ENCODE measurements around the gene CTU2.
"Not testable (repeated sequence)": the region's sequence is repeated elsewhere in the genome, so short reads cannot be mapped to it uniquely, and the experiment has no call there.

Gene CTU2

DNA sequence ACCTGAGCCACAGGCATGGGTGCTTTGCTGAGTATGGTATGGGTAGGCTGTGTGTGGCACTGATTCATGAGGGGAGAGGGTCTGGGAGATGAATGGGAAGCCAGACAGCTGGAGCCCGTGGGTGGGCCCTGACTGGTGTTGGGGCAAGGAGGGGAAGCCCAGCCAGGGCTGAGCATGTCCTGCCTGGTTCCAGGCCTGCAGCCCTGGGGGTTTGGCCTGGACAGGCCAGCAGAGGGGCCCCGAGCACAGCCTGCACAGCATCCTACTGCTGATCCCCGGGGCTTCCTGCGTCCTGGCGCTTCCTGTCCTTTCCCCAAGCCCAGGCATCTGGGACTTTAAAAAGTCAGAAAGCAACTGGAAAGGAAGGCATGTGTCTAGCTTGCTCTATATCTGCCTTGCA is 38.8 kb upstream of the CTU2 start:
- Histone ChIP-seq H3K36me3 (ENCODE audit: control insufficient read depth, insufficient read depth, low read length) (no peaks in the 10 kb centered on the region), H3K27ac (ENCODE audit: insufficient read depth, low read length, poor library complexity, severe bottlenecking) (no peak overlapping the region), H3K4me1 (ENCODE audit: control insufficient read depth, insufficient read depth, low read length, poor library complexity, severe bottlenecking) (peaks cover 6% of the 10 kb centered on the region), H3K27me3 (replicated peaks; ENCODE audit: control insufficient read depth, insufficient read depth, low read length, poor library complexity, severe bottlenecking) (no peaks in the 10 kb centered on the region), H3K9me3 (ENCODE audit: control insufficient read depth, low read length) (no peaks in the 10 kb centered on the region), H3K4me3 (ENCODE audit: insufficient read depth, low read depth, low read length, poor library complexity, severe bottlenecking) (no peak overlapping the region)
- DNase-seq: no peak

DNA sequence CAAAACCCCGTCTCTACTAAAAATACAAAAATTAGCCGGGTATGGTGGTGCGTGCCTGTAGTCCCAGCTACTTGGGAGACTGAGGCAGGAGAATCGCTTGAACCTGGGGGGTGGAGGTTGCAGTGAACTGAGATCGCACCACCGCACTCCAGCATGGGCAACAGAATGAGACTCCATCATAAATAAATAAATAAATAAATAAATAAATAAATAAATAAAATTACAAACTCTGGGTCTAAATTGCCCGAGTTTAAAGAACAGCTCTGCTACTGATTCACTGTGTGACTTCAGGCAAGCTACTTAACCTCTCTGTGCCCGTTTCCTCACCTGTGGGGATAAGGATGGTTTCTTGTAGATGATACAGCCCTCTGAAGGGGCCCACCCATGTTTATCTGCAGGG is 36.8 kb upstream of the CTU2 start:
- not testable (repeated sequence) for H3K9me3 ChIP-seq (ENCODE audit: control insufficient read depth, low read length); H3K4me3 ChIP-seq (ENCODE audit: insufficient read depth, low read depth, low read length, poor library complexity, severe bottlenecking); H3K27me3 ChIP-seq (replicated peaks; ENCODE audit: control insufficient read depth, insufficient read depth, low read length, poor library complexity, severe bottlenecking); H3K27ac ChIP-seq (ENCODE audit: insufficient read depth, low read length, poor library complexity, severe bottlenecking); H3K36me3 ChIP-seq (ENCODE audit: control insufficient read depth, insufficient read depth, low read length); DNase-seq; H3K4me1 ChIP-seq (ENCODE audit: control insufficient read depth, insufficient read depth, low read length, poor library complexity, severe bottlenecking)

DNA sequence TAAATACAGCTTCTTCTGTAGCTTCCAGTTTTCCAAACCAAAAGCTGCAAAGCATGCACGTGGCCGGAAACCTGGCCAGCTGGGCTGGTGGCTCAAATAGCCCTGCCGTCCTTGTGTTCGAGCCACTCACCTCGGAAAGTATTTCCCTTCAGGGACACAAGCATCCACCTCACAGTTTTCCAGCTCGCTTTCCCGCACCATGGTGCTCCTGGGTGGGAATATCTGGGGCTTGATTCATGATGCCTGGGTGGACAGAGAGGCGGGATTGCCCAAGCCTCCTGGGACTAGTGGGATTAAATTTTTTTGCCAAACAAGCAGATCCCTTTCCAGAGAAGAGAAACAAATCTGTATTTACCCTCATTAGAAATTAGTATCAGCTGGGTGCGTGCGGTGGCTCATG is 36.3 kb upstream of the CTU2 start:
- no peak overlapping the region for H3K4me3 ChIP-seq (ENCODE audit: insufficient read depth, low read depth, low read length, poor library complexity, severe bottlenecking)
- no peaks in the 10 kb centered on the region for H3K36me3 ChIP-seq (ENCODE audit: control insufficient read depth, insufficient read depth, low read length)
- no peaks in the 10 kb centered on the region for H3K4me1 ChIP-seq (ENCODE audit: control insufficient read depth, insufficient read depth, low read length, poor library complexity, severe bottlenecking)
- H3K9me3 ChIP-seq (ENCODE audit: control insufficient read depth, low read length): no peaks in the 10 kb centered on the region
- no peak overlapping the region for H3K27ac ChIP-seq (ENCODE audit: insufficient read depth, low read length, poor library complexity, severe bottlenecking)
- no peak for DNase-seq
- no peaks in the 10 kb centered on the region for H3K27me3 ChIP-seq (replicated peaks; ENCODE audit: control insufficient read depth, insufficient read depth, low read length, poor library complexity, severe bottlenecking)

DNA sequence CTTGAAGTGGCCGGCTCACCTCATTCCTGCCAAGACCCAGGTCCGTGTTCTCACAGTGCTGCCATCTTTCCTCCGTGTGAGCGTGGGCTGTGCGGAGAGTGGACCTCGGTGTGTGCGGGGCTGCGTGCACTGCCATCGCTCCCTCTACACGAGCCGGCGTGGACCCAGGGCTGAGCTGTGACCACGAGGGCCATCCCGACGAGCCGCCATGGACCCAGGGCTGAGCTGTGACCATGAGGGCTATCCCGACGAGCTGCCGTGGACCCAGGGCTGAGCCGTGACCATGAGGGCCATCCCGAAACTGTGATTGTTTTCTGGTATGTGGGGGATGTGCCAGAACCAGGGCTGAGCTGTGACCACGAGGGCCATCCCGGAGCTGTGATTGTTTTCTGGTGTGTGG is 34.5 kb upstream of the CTU2 start:
- no peak for DNase-seq
- no peaks in the 10 kb centered on the region for H3K9me3 ChIP-seq (ENCODE audit: control insufficient read depth, low read length)
- no peaks in the 10 kb centered on the region for H3K4me1 ChIP-seq (ENCODE audit: control insufficient read depth, insufficient read depth, low read length, poor library complexity, severe bottlenecking)
- no peak overlapping the region for H3K4me3 ChIP-seq (ENCODE audit: insufficient read depth, low read depth, low read length, poor library complexity, severe bottlenecking)
- no peak overlapping the region for H3K27ac ChIP-seq (ENCODE audit: insufficient read depth, low read length, poor library complexity, severe bottlenecking)
- peaks cover 7% of the 10 kb centered on the region for H3K36me3 ChIP-seq (ENCODE audit: control insufficient read depth, insufficient read depth, low read length)
- H3K27me3 ChIP-seq (replicated peaks; ENCODE audit: control insufficient read depth, insufficient read depth, low read length, poor library complexity, severe bottlenecking): no peaks in the 10 kb centered on the region

DNA sequence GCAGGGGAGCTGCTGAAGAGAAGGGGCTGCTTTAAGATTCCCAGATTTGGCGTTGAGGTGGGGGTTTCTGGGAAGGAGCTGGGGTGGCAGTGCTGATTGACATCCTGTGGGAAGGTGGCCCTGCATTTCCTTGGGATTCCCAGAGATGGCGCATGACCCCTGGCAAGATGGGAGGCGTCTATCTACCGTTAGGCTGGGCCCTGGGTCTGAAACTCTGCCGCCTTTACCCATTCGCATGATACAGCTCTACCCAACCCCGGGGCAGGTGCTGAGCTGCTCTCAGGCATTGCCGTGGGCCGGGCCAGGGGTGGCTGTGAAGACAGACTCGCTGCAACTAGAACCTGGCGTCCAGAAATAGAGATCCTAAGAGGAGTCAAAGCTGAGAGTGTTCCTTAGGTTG is 33.5 kb upstream of the CTU2 start:
- no peak overlapping the region for H3K27ac ChIP-seq (ENCODE audit: insufficient read depth, low read length, poor library complexity, severe bottlenecking)
- H3K36me3 ChIP-seq (ENCODE audit: control insufficient read depth, insufficient read depth, low read length): peaks cover 16% of the 10 kb centered on the region
- H3K4me1 ChIP-seq (ENCODE audit: control insufficient read depth, insufficient read depth, low read length, poor library complexity, severe bottlenecking): no peaks in the 10 kb centered on the region
- no peaks in the 10 kb centered on the region for H3K27me3 ChIP-seq (replicated peaks; ENCODE audit: control insufficient read depth, insufficient read depth, low read length, poor library complexity, severe bottlenecking)
- no peak overlapping the region for H3K4me3 ChIP-seq (ENCODE audit: insufficient read depth, low read depth, low read length, poor library complexity, severe bottlenecking)
- H3K9me3 ChIP-seq (ENCODE audit: control insufficient read depth, low read length): no peaks in the 10 kb centered on the region
- no peak for DNase-seq

DNA sequence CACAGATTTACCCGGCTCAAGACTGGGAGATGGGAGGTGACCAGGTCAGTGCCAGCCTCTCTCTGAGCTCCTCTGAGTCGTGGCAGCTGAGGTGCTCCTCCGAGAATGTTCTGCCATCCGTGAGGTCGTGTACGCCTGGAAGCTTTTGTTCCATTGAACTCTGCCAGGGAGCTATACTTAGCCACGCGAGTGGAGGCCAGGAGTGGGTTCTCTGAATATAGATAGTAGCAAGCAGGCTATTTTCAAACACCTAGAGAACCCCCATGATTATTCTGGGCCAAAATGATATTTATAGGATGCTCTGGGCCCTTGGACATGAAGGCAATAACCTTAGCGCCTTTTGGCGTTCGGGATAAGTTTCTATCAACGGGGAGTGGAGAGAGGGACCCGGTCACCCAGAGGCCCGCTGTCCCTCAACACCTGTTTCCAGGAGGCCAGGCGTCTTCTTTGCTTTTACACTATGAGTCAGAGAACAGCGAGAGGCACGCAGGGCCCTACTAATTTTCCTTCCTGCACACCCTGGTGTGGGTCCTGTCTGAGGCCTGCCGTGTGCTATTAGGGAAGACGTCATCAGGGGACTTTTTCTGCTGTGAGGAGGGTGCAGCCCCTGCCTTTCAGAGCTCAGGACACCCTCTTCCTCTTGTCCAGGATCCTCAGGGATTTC is 32.5 kb upstream of the CTU2 start:
- DNase-seq: no peak
- H3K27ac ChIP-seq (ENCODE audit: insufficient read depth, low read length, poor library complexity, severe bottlenecking): no peak overlapping the region
- no peak overlapping the region for H3K4me3 ChIP-seq (ENCODE audit: insufficient read depth, low read depth, low read length, poor library complexity, severe bottlenecking)
- H3K27me3 ChIP-seq (replicated peaks; ENCODE audit: control insufficient read depth, insufficient read depth, low read length, poor library complexity, severe bottlenecking): no peaks in the 10 kb centered on the region
- H3K4me1 ChIP-seq (ENCODE audit: control insufficient read depth, insufficient read depth, low read length, poor library complexity, severe bottlenecking): no peaks in the 10 kb centered on the region
- peaks cover 27% of the 10 kb centered on the region for H3K36me3 ChIP-seq (ENCODE audit: control insufficient read depth, insufficient read depth, low read length)
- H3K9me3 ChIP-seq (ENCODE audit: control insufficient read depth, low read length): no peaks in the 10 kb centered on the region

- DNase-seq: no peak
- Histone ChIP-seq H3K36me3 (ENCODE audit: control insufficient read depth, insufficient read depth, low read length) (peaks cover 39% of the 10 kb centered on the region), H3K4me3 (ENCODE audit: insufficient read depth, low read depth, low read length, poor library complexity, severe bottlenecking) (no peak overlapping the region), H3K27me3 (replicated peaks; ENCODE audit: control insufficient read depth, insufficient read depth, low read length, poor library complexity, severe bottlenecking) (no peaks in the 10 kb centered on the region), H3K4me1 (ENCODE audit: control insufficient read depth, insufficient read depth, low read length, poor library complexity, severe bottlenecking) (peaks cover 12% of the 10 kb centered on the region), H3K27ac (ENCODE audit: insufficient read depth, low read length, poor library complexity, severe bottlenecking) (no peak overlapping the region), H3K9me3 (ENCODE audit: control insufficient read depth, low read length) (no peaks in the 10 kb centered on the region)
Measured at GRCh38 chr16:88676502-88677242, 29.6 kb upstream of the CTU2 start.

DNA sequence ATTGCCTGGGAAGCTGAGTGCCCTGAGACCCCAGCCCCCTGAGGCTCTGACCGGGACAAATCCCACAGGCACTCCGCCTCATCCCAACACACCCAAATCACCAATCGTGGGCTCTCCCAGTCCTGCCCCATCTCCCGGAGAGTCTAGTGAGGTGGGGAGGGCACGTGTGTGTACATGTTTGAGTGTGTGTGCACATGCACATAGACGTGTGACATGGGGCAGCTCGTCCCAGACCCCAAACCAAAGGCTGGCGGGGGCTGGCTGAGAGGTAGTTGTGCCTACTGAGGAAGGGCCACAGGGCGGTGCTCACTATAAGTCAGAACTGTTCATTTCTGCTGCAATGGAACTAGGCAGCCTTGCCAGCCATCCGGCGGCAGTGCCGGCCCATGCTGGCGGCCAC is 28.6 kb upstream of the CTU2 start:
- Histone ChIP-seq H3K9me3 (ENCODE audit: control insufficient read depth, low read length) (no peaks in the 10 kb centered on the region), H3K27ac (ENCODE audit: insufficient read depth, low read length, poor library complexity, severe bottlenecking) (no peak overlapping the region), H3K36me3 (ENCODE audit: control insufficient read depth, insufficient read depth, low read length) (peaks cover 39% of the 10 kb centered on the region), H3K4me1 (ENCODE audit: control insufficient read depth, insufficient read depth, low read length, poor library complexity, severe bottlenecking) (peaks cover 20% of the 10 kb centered on the region), H3K27me3 (replicated peaks; ENCODE audit: control insufficient read depth, insufficient read depth, low read length, poor library complexity, severe bottlenecking) (no peaks in the 10 kb centered on the region), H3K4me3 (ENCODE audit: insufficient read depth, low read depth, low read length, poor library complexity, severe bottlenecking) (no peak overlapping the region)
- no peak for DNase-seq

DNA sequence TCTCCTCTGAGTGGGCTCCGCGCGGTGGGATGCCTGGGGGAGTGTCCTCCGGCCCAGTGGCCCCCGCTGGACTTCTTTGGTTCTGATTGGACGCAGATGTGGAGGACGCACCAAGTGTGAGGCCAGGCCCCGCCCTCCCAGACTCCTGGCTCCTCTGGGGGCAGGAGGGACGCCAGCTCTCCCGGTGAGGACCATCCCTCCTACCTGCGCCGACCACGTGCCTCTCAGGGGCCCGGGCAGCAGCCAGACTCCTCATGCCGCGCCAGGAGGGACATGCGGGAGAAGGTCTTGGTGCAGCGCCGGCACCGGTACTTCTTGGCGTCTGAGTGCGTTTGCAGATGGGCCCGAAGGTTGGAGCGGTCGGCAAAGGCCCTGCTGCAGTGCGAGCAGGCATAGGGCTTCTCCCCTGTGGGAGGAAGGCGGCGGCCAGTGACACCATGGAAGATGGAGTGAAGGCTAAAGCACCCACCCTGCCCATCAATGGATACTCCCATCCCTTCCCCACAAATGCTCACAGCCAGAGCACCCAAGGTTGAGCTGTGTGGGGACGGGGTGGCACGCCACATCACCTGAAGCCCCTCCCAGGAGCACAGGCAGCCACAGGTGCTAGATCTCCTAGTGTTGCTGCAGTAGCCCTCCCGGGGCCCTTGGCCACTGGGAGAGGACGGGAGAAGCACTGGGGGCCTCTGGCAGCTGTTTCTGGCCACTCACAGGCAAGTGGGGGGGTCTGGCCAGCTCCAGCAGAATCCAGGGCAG is 27.9 kb upstream of the CTU2 start:
- no peak overlapping the region for H3K27ac ChIP-seq (ENCODE audit: insufficient read depth, low read length, poor library complexity, severe bottlenecking)
- no peaks in the 10 kb centered on the region for H3K27me3 ChIP-seq (replicated peaks; ENCODE audit: control insufficient read depth, insufficient read depth, low read length, poor library complexity, severe bottlenecking)
- H3K36me3 ChIP-seq (ENCODE audit: control insufficient read depth, insufficient read depth, low read length): peaks cover 39% of the 10 kb centered on the region

DNA sequence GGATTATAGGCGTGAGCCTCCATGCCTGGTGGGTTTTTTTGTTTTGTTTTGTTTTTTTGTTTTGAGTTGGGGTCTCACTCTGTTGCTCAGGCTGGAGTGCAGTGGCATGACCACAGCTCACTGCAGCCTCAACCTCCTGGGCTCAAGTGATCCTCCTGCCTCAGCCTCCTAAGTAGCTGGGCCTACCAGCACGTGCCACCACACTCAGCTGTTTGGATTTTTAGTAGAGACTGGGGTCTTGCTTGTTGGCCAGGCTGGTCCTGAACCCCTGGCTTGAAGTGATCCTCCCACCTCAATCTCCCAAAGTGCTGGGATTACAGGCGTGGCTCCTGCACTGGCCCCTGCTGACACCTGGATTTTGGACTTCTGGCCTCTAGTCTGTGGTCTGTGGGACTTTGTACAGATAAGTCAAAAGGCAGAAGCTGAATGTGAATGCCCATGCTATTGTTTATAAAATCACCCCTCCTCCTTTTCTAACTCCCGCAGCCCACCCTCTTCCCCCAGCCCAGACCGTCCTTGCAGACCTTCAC is 25.7 kb upstream of the CTU2 start:
- no peaks in the 10 kb centered on the region for H3K27me3 ChIP-seq (replicated peaks; ENCODE audit: control insufficient read depth, insufficient read depth, low read length, poor library complexity, severe bottlenecking)
- no peaks in the 10 kb centered on the region for H3K9me3 ChIP-seq (ENCODE audit: control insufficient read depth, low read length)
- H3K4me3 ChIP-seq (ENCODE audit: insufficient read depth, low read depth, low read length, poor library complexity, severe bottlenecking): no peak overlapping the region
- no peak for DNase-seq
- H3K27ac ChIP-seq (ENCODE audit: insufficient read depth, low read length, poor library complexity, severe bottlenecking): no peak overlapping the region
- peaks cover 34% of the 10 kb centered on the region for H3K4me1 ChIP-seq (ENCODE audit: control insufficient read depth, insufficient read depth, low read length, poor library complexity, severe bottlenecking)
- H3K36me3 ChIP-seq (ENCODE audit: control insufficient read depth, insufficient read depth, low read length): peaks cover 43% of the 10 kb centered on the region

More for the DNA sequence above, 27.9 kb upstream of the CTU2 start:
- Histone ChIP-seq H3K4me1 (ENCODE audit: control insufficient read depth, insufficient read depth, low read length, poor library complexity, severe bottlenecking) (peaks cover 20% of the 10 kb centered on the region), H3K4me3 (ENCODE audit: insufficient read depth, low read depth, low read length, poor library complexity, severe bottlenecking) (no peak overlapping the region), H3K9me3 (ENCODE audit: control insufficient read depth, low read length) (no peaks in the 10 kb centered on the region)
- DNase-seq: no peak

Measured in effector memory CD4-positive, alpha-beta T cell (primary cell).